ENCODE results near the gene CEP85. TPM values are rescaled to one million over a fixed set of nuclear protein-coding genes. Genes with fewer than 3 reads are reported as not detected.

CEP85 gene
- total RNA-seq, 1 experiment from 2014 or later: 37.2 TPM

DNA sequence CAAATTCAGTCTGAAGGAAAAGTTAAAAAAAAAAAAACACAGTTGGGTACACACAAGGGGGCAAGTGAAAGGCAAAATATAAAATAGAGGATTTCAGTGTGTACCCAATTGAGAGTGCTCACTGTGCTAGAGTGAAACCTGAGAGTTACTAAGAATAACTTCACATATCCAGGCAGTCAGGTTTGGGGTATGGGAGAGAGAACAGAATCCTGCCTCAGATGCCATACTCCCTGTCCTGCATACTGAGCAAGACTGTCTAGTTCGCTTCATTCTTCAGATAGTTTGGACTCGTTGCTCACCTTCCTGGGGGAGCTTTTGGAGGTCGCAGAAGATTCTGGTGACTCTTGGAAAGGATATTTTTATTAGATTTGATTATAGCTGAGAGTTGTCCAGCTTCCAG, 20.4 kb downstream of the CEP85 start (continued):
- TF ChIP-seq CTCF (IDR thresholded peaks at IDR 0.05 in 2 of 3, conservative IDR thresholded peaks at IDR 0.05 in 1 of 3; ENCODE audit: borderline replicate concordance in 1 of 3, insufficient read depth in 1 of 3, low read depth in 2 of 3, low read length in 2 of 3): no peak
- TF ChIP-seq CBX3 (IDR thresholded peaks at IDR 0.05; ENCODE audit: low read depth): no peak
- TF ChIP-seq EGR1 (IDR thresholded peaks at IDR 0.05; ENCODE audit: low read depth): no peak

DNA sequence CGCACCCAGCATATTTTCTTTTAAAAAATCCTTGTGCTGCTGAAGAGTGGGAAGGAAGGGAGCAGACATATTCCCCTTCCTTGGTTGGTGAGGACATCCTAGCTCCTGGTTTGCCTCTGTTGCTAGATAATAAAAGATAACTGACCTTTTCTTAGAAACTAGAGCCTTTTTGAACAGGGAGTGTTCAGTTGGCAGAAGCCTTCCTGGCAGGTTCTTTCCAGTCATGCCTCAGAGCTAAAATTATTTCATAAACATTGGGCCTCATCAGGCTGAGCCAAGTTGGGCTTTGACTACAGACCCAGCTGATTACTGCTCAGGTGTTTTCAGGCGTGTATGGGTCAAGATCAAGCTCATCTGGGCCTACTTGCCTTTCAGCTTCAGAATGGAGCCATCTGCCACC, 23.2 kb downstream of the CEP85 start:
- TF ChIP-seq ELF1 (IDR thresholded peaks at IDR 0.05; ENCODE audit: borderline replicate concordance, low read depth): no peak
- TF ChIP-seq POLR2AphosphoS5 (IDR thresholded peaks at IDR 0.05; ENCODE audit: low read depth, low read length): no peak
- TF ChIP-seq, protein P1, sequence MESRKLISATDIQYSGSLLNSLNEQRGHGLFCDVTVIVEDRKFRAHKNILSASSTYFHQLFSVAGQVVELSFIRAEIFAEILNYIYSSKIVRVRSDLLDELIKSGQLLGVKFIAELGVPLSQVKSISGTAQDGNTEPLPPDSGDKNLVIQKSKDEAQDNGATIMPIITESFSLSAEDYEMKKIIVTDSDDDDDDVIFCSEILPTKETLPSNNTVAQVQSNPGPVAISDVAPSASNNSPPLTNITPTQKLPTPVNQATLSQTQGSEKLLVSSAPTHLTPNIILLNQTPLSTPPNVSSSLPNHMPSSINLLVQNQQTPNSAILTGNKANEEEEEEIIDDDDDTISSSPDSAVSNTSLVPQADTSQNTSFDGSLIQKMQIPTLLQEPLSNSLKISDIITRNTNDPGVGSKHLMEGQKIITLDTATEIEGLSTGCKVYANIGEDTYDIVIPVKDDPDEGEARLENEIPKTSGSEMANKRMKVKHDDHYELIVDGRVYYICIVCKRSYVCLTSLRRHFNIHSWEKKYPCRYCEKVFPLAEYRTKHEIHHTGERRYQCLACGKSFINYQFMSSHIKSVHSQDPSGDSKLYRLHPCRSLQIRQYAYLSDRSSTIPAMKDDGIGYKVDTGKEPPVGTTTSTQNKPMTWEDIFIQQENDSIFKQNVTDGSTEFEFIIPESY (IDR thresholded peaks at IDR 0.05; ENCODE audit: extremely low read depth, insufficient replicate concordance, low read length): no peak
- TF ChIP-seq, protein P2, sequence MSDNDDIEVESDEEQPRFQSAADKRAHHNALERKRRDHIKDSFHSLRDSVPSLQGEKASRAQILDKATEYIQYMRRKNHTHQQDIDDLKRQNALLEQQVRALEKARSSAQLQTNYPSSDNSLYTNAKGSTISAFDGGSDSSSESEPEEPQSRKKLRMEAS (IDR thresholded peaks at IDR 0.05): no peak
- no peak for TF ChIP-seq RAD21 (IDR thresholded peaks at IDR 0.05; ENCODE audit: low read depth)
- TF ChIP-seq FOSL1 (IDR thresholded peaks at IDR 0.05; ENCODE audit: low read depth): no peak
- TF ChIP-seq CTCF (IDR thresholded peaks at IDR 0.05 in 2 of 3, conservative IDR thresholded peaks at IDR 0.05 in 1 of 3; ENCODE audit: borderline replicate concordance in 1 of 3, insufficient read depth in 1 of 3, low read depth in 2 of 3, low read length in 2 of 3): no peak
- TF ChIP-seq EZH2phosphoT487 (IDR thresholded peaks at IDR 0.05; ENCODE audit: borderline replicate concordance): no peak
- Histone ChIP-seq H4K20me1 (ENCODE audit: insufficient read depth) (no peaks in the 10 kb centered on the region), H3K4me2 (ENCODE audit: low read length) (no peak overlapping the region), H2AFZ (ENCODE audit: low read depth, low read length, poor library complexity, severe bottlenecking) (no peak overlapping the region), H3K4me1 (ENCODE audit: control insufficient read depth in 1 of 2, insufficient read depth in 2 of 2, low read length in 2 of 2) (no peaks in the 10 kb centered on the region), H3K27me3 (ENCODE audit: insufficient read depth, low read length) (no peaks in the 10 kb centered on the region), H3K27ac (ENCODE audit: low read depth, low read length) (no peak overlapping the region), H3K9ac (ENCODE audit: low read length) (no peak overlapping the region), H3K79me2 (ENCODE audit: insufficient read depth, low read length) (peaks cover 42% of the 10 kb centered on the region), H3K9me2 (ENCODE audit: insufficient read depth) (no peaks in the 10 kb centered on the region), H3K9me3 (ENCODE audit: control insufficient read depth in 1 of 2, insufficient read depth in 1 of 2, low read depth in 1 of 2, low read length in 2 of 2) (no peaks in the 10 kb centered on the region), H3K36me3 (ENCODE audit: control insufficient read depth in 1 of 2, insufficient read depth in 2 of 2, low read length in 2 of 2) (peaks cover 35 to 46% of the 10 kb centered on the region in 2 experiments; a peak in 3 of 4 replicates), H3K4me3 (replicated peaks in 1 of 2; ENCODE audit: low read depth in 1 of 2, low read length in 2 of 2) (no peak overlapping the region)
- ATAC-seq (no peak), DNase-seq (ENCODE audit: low read depth, low spot score) (no peak)
- ChIA-PET POLR2A (no interaction called here), CTCF (no interaction called here), RAD21 (ENCODE audit: low non-redundant PET in 1 of 2, low total read pairs in 2 of 2, uncharacterized antibody in 2 of 2, unreplicated experiment in 2 of 2) (no interaction called here)
- intact Hi-C loops (cut with micrococcal nuclease): no loop called here
- BruUV-seq (replicated peaks): no TSS peak
